ENCODE data around the gene MTX1. TPM values are rescaled to one million over a fixed set of nuclear protein-coding genes. Genes with fewer than 3 reads are reported as not detected.

MTX1 gene
- total and polyA plus RNA-seq, 9 of the 15 experiments (the other 6 are each of a cell fraction or from before 2014, with no cell fraction given), result 29.1 to 98.4 (median 66.9) TPM

GRCh38 chr1:155209312-155209721, 822 bp downstream of the MTX1 start (continued):
- TF ChIP-seq KLF10 (CRISPR knock-in tag; IDR thresholded peaks at IDR 0.05), result no peak
- TF ChIP-seq HMG20B (CRISPR knock-in tag; IDR thresholded peaks at IDR 0.05), result no peak
- TF ChIP-seq, protein P1, sequence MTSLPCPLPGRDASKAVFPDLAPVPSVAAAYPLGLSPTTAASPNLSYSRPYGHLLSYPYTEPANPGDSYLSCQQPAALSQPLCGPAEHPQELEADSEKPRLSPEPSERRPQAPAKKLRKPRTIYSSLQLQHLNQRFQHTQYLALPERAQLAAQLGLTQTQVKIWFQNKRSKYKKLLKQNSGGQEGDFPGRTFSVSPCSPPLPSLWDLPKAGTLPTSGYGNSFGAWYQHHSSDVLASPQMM (CRISPR knock-in tag; IDR thresholded peaks at IDR 0.05), result no peak
- TF ChIP-seq, protein P2, sequence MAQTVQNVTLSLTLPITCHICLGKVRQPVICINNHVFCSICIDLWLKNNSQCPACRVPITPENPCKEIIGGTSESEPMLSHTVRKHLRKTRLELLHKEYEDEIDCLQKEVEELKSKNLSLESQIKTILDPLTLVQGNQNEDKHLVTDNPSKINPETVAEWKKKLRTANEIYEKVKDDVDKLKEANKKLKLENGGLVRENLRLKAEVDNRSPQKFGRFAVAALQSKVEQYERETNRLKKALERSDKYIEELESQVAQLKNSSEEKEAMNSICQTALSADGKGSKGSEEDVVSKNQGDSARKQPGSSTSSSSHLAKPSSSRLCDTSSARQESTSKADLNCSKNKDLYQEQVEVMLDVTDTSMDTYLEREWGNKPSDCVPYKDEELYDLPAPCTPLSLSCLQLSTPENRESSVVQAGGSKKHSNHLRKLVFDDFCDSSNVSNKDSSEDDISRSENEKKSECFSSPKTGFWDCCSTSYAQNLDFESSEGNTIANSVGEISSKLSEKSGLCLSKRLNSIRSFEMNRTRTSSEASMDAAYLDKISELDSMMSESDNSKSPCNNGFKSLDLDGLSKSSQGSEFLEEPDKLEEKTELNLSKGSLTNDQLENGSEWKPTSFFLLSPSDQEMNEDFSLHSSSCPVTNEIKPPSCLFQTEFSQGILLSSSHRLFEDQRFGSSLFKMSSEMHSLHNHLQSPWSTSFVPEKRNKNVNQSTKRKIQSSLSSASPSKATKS (CRISPR knock-in tag; IDR thresholded peaks at IDR 0.05), result no peak
- no peak for TF ChIP-seq FOXJ3 (CRISPR knock-in tag; IDR thresholded peaks at IDR 0.05)
- TF ChIP-seq ILF3 (IDR thresholded peaks at IDR 0.05; ENCODE audit: borderline replicate concordance), result no peak
- no peak for TF ChIP-seq KDM1A (IDR thresholded peaks at IDR 0.05)
- TF ChIP-seq ESRRA (IDR thresholded peaks at IDR 0.05; ENCODE audit: borderline replicate concordance, low read depth), result no peak; the same call in 1 of the 2 replicates
- no peak for TF ChIP-seq FOXJ2 (tag; IDR thresholded peaks at IDR 0.05)
- no peak for TF ChIP-seq FOS (IDR thresholded peaks at IDR 0.05; ENCODE audit: extremely low read depth, insufficient read length)
- TF ChIP-seq CREBBP (IDR thresholded peaks at IDR 0.05; ENCODE audit: low read depth, low read length), result no peak
- TF ChIP-seq MTF1 (CRISPR knock-in tag; IDR thresholded peaks at IDR 0.05; ENCODE audit: borderline replicate concordance), result no peak
- no peak for TF ChIP-seq ASH1L (IDR thresholded peaks at IDR 0.05; ENCODE audit: borderline replicate concordance, low read depth, partially characterized antibody)
- no peak for TF ChIP-seq TAL1 (IDR thresholded peaks at IDR 0.05)
- TF ChIP-seq JUNB (CRISPR knock-in tag; conservative IDR thresholded peaks at IDR 0.05), result no peak
- no peak for TF ChIP-seq NBN (IDR thresholded peaks at IDR 0.05; ENCODE audit: low read depth)
- TF ChIP-seq KAT7 (CRISPR knock-in tag; IDR thresholded peaks at IDR 0.05; ENCODE audit: borderline replicate concordance), result peak; percentile 55; the same call in 1 of the 2 replicates
- TF ChIP-seq NR3C1 (CRISPR knock-in tag; IDR thresholded peaks at IDR 0.05), result no peak
- TF ChIP-seq ZFP36 (IDR thresholded peaks at IDR 0.05; ENCODE audit: low read depth, low read length, partially characterized antibody), result no peak
- no peak for TF ChIP-seq TCF3 (CRISPR knock-in tag; IDR thresholded peaks at IDR 0.05)
- no peak for TF ChIP-seq SRSF9 (IDR thresholded peaks at IDR 0.05; ENCODE audit: borderline replicate concordance, low read depth, low read length)
- TF ChIP-seq, protein P3, sequence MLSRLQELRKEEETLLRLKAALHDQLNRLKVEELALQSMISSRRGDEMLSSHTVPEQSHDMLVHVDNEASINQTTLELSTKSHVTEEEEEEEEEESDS (CRISPR knock-in tag; IDR thresholded peaks at IDR 0.05), result no peak
- TF ChIP-seq, protein P4, sequence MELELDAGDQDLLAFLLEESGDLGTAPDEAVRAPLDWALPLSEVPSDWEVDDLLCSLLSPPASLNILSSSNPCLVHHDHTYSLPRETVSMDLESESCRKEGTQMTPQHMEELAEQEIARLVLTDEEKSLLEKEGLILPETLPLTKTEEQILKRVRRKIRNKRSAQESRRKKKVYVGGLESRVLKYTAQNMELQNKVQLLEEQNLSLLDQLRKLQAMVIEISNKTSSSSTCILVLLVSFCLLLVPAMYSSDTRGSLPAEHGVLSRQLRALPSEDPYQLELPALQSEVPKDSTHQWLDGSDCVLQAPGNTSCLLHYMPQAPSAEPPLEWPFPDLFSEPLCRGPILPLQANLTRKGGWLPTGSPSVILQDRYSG (tag; conservative IDR thresholded peaks at IDR 0.05; ENCODE audit: low read depth), result no peak

Data from K562 (cell line).